Endothelial cell of umbilical vein (primary cell): ENCODE measurements around the gene LIN7B. TPM values are rescaled to one million over a fixed set of nuclear protein-coding genes. Genes with fewer than 3 reads are reported as not detected.

ENCODE experiments used
- polyA plus RNA-seq, 4 experiments: library from polyadenylated mRNA; depleted of rRNA in 3 of 4; stranded (reverse) in 3 of 4; unstranded in 1 of 4; fragments of >200 nt; gene quantifications; 2 replicates each; pipeline versions ENCODE4 v1.2.1 to v1.2.3, GENCODE V29; 2011 to 2012; ENCODE audit warnings: missing spikeins in 1 of 4
- small RNA-seq: library from RNA; depleted of rRNA; stranded (forward); fragments of <200 nt; gene quantifications from one replicate; pipeline ENCODE3, GENCODE V24; 2012; ENCODE audit warnings: low replicate concordance, low read depth; ENCODE audit not compliant: insufficient read depth, insufficient read length
- total RNA-seq: library from RNA; stranded (reverse); gene quantifications from 2 replicates; pipeline ENCODE4 v1.2.3, GENCODE V29; 2021

LIN7B gene
- total and polyA plus RNA-seq, 2 donors (not counting 3 experiments of a cell fraction or from before 2014, with no cell fraction given), result 2.2 to 4.2 TPM

Small RNAs within 50 kb of the gene (small RNA-seq; reads per million reads assigned to genes)
- not detected for gene RN7SL708P

Other genes starting within 250 kb of the LIN7B start
- 4.9 and 10.1 TPM in 2 replicates for gene PLEKHA4, start 245.8 kb upstream of the LIN7B start, total RNA-seq
- 3.9 and 4.5 TPM in 2 replicates for gene PLEKHA4, start 245.8 kb upstream of the LIN7B start, polyA plus RNA-seq
- 67.4 and 73.4 TPM in 2 replicates for gene PPP1R15A, start 241.9 kb upstream of the LIN7B start, total RNA-seq
- 34.3 and 42.3 TPM in 2 replicates for gene PPP1R15A, start 241.9 kb upstream of the LIN7B start, polyA plus RNA-seq
- gene TULP2, start 215.6 kb upstream of the LIN7B start, total RNA-seq, result not detected in 2 replicates
- gene TULP2, start 215.6 kb upstream of the LIN7B start, polyA plus RNA-seq, result 0.08 and 0.18 TPM in 2 replicates
- 190 and 194 TPM in 2 replicates for gene NUCB1, start 214.1 kb upstream of the LIN7B start, total RNA-seq
- 231 and 237 TPM in 2 replicates for gene NUCB1, start 214.1 kb upstream of the LIN7B start, polyA plus RNA-seq
- not detected in 2 replicates for gene DHDH, start 180.7 kb upstream of the LIN7B start, total RNA-seq
- gene DHDH, start 180.7 kb upstream of the LIN7B start, polyA plus RNA-seq, result not detected in 2 replicates
- 267 and 295 TPM in 2 replicates for gene BAX, start 159.5 kb upstream of the LIN7B start, total RNA-seq
- gene BAX, start 159.5 kb upstream of the LIN7B start, polyA plus RNA-seq, result 283 and 359 TPM in 2 replicates
- 1,636 and 1,937 TPM in 2 replicates for gene FTL, start 149.1 kb upstream of the LIN7B start, total RNA-seq
- 2,748 and 3,914 TPM in 2 replicates for gene FTL, start 149.1 kb upstream of the LIN7B start, polyA plus RNA-seq
- 53.9 and 58.9 TPM in 2 replicates for gene GYS1, start 121.1 kb upstream of the LIN7B start, total RNA-seq
- gene GYS1, start 121.1 kb upstream of the LIN7B start, polyA plus RNA-seq, result 39.0 and 41.7 TPM in 2 replicates
- 110 and 115 TPM in 2 replicates for gene RUVBL2, start 120.5 kb upstream of the LIN7B start, total RNA-seq
- gene RUVBL2, start 120.5 kb upstream of the LIN7B start, polyA plus RNA-seq, result 185 and 200 TPM in 2 replicates
- not detected in 2 replicates for gene LHB, start 97.3 kb upstream of the LIN7B start, total RNA-seq
- gene LHB, start 97.3 kb upstream of the LIN7B start, polyA plus RNA-seq, result 1.3 and 1.4 TPM in 2 replicates
- not detected in 2 replicates for gene CGB3, start 90.0 kb upstream of the LIN7B start, total RNA-seq
- gene CGB3, start 90.0 kb upstream of the LIN7B start, polyA plus RNA-seq, result not detected in 2 replicates
- gene CGB2, start 82.5 kb upstream of the LIN7B start, total RNA-seq, result not detected in 2 replicates
- not detected in 2 replicates for gene CGB2, start 82.5 kb upstream of the LIN7B start, polyA plus RNA-seq
- gene CGB1, start 77.5 kb upstream of the LIN7B start, total RNA-seq, result not detected in 2 replicates
- gene CGB1, start 77.5 kb upstream of the LIN7B start, polyA plus RNA-seq, result not detected in 2 replicates
- gene CGB5, start 70.5 kb upstream of the LIN7B start, total RNA-seq, result not detected in 2 replicates
- not detected in 2 replicates for gene CGB5, start 70.5 kb upstream of the LIN7B start, polyA plus RNA-seq
- gene CGB8, start 65.3 kb upstream of the LIN7B start, total RNA-seq, result not detected in 2 replicates
- not detected in 2 replicates for gene CGB8, start 65.3 kb upstream of the LIN7B start, polyA plus RNA-seq
- gene CGB7, start 56.6 kb upstream of the LIN7B start, total RNA-seq, result 0.42 TPM in 1 of 2 replicates, not detected in the other
- gene CGB7, start 56.6 kb upstream of the LIN7B start, polyA plus RNA-seq, result 0.41 and 0.62 TPM in 2 replicates
- not detected in 2 replicates for gene NTF4, start 49.6 kb upstream of the LIN7B start, total RNA-seq
- gene NTF4, start 49.6 kb upstream of the LIN7B start, polyA plus RNA-seq, result not detected in 2 replicates
- not detected in 2 replicates for gene KCNA7, start 41.7 kb upstream of the LIN7B start, total RNA-seq
- gene KCNA7, start 41.7 kb upstream of the LIN7B start, polyA plus RNA-seq, result not detected in 2 replicates
- 215 and 228 TPM in 2 replicates for gene SNRNP70, start 28.9 kb upstream of the LIN7B start, total RNA-seq
- 300 and 317 TPM in 2 replicates for gene SNRNP70, start 28.9 kb upstream of the LIN7B start, polyA plus RNA-seq
- gene C19orf73, start 4.8 kb downstream of the LIN7B start, total RNA-seq, result 1.5 TPM in 1 of 2 replicates, not detected in the other
- 1.8 and 2.5 TPM in 2 replicates for gene C19orf73, start 4.8 kb downstream of the LIN7B start, polyA plus RNA-seq
- gene PPFIA3, start 5.2 kb downstream of the LIN7B start, total RNA-seq, result 2.0 and 2.6 TPM in 2 replicates
- gene PPFIA3, start 5.2 kb downstream of the LIN7B start, polyA plus RNA-seq, result 1.3 and 1.4 TPM in 2 replicates
- not detected in 2 replicates for gene HRC, start 41.0 kb downstream of the LIN7B start, total RNA-seq
- not detected in 2 replicates for gene HRC, start 41.0 kb downstream of the LIN7B start, polyA plus RNA-seq
- gene TRPM4, start 43.4 kb downstream of the LIN7B start, total RNA-seq, result 38.9 and 40.6 TPM in 2 replicates
- 17.6 and 23.7 TPM in 2 replicates for gene TRPM4, start 43.4 kb downstream of the LIN7B start, polyA plus RNA-seq
- gene SLC6A16, start 210.8 kb downstream of the LIN7B start, total RNA-seq, result 1.6 and 3.6 TPM in 2 replicates
- gene SLC6A16, start 210.8 kb downstream of the LIN7B start, polyA plus RNA-seq, result 0.72 and 1.1 TPM in 2 replicates
- not detected in 2 replicates for gene CD37, start 221.0 kb downstream of the LIN7B start, total RNA-seq
- gene CD37, start 221.0 kb downstream of the LIN7B start, polyA plus RNA-seq, result not detected in 2 replicates
- 89.4 and 93.3 TPM in 2 replicates for gene TEAD2, start 248.0 kb downstream of the LIN7B start, total RNA-seq
- 60.3 and 60.9 TPM in 2 replicates for gene TEAD2, start 248.0 kb downstream of the LIN7B start, polyA plus RNA-seq
- not detected in 2 replicates for gene DKKL1, start 249.5 kb downstream of the LIN7B start, total RNA-seq
- gene DKKL1, start 249.5 kb downstream of the LIN7B start, polyA plus RNA-seq, result 0.21 and 0.35 TPM in 2 replicates